Neural crest cell (in vitro differentiated cells): ENCODE results near the gene MPRIP. TPM values are rescaled to one million over a fixed set of nuclear protein-coding genes. Genes with fewer than 3 reads are reported as not detected.
"Not testable (repeated sequence)": the region's sequence is repeated elsewhere in the genome, so short reads cannot be mapped to it uniquely, and the experiment has no call there.

Source experiments
- DNase-seq: peaks from one replicate; pipeline ENCODE4 v3.0.0; 2021; ENCODE audit warnings: low read depth, mixed read lengths, low spot score
- H3K27ac Mint-ChIP-seq: one replicate; pipeline ENCODE4 v1.8.0; 2021; ENCODE audit warnings: mild to moderate bottlenecking, mixed read lengths; ENCODE audit not compliant: unreplicated experiment
- H3K27me3 Mint-ChIP-seq: 2 replicates; pipeline ENCODE4 v1.8.0; 2021; ENCODE audit warnings: low read depth, mild to moderate bottlenecking, mixed read lengths
- H3K36me3 Mint-ChIP-seq: 2 replicates; pipeline ENCODE4 v1.8.0; 2021; ENCODE audit warnings: low read depth, mild to moderate bottlenecking, mixed read lengths
- H3K4me1 Mint-ChIP-seq: 2 replicates; pipeline ENCODE4 v1.8.0; 2021; ENCODE audit warnings: mixed read lengths
- H3K4me3 Mint-ChIP-seq: one replicate; pipeline ENCODE4 v1.8.0; 2021; ENCODE audit warnings: mild to moderate bottlenecking, mixed read lengths
- H3K9me3 Mint-ChIP-seq: 2 replicates; pipeline ENCODE4 v1.8.0; 2021; ENCODE audit warnings: mixed read lengths
- total RNA-seq: library from RNA; stranded (reverse); gene quantifications from 2 replicates; pipeline ENCODE4 v1.2.1, GENCODE V29; 2021
- TF ChIP-seq, protein P1 (sequence below): fragments of 200-600 bp; sonication (generic); conservative IDR thresholded peaks from 2 replicates; pipeline ENCODE4 v1.5.0; 2021; ENCODE audit warnings: antibody characterized with exemption, mild to moderate bottlenecking

Gene MPRIP
- total RNA-seq, 1 donor from 2014 or later, result 241 TPM

GRCh38 chr17:17001076-17001777 lies 41.0 kb upstream of the MPRIP start:
- Mint-ChIP-seq H3K27ac (no peak overlapping the region), H3K9me3 (no peaks in the 10 kb centered on the region), H3K4me1 (no peaks in the 10 kb centered on the region), H3K36me3 (no peaks in the 10 kb centered on the region), H3K27me3 (no peaks in the 10 kb centered on the region), H3K4me3 (no peak overlapping the region)
- TF ChIP-seq, protein P1, sequence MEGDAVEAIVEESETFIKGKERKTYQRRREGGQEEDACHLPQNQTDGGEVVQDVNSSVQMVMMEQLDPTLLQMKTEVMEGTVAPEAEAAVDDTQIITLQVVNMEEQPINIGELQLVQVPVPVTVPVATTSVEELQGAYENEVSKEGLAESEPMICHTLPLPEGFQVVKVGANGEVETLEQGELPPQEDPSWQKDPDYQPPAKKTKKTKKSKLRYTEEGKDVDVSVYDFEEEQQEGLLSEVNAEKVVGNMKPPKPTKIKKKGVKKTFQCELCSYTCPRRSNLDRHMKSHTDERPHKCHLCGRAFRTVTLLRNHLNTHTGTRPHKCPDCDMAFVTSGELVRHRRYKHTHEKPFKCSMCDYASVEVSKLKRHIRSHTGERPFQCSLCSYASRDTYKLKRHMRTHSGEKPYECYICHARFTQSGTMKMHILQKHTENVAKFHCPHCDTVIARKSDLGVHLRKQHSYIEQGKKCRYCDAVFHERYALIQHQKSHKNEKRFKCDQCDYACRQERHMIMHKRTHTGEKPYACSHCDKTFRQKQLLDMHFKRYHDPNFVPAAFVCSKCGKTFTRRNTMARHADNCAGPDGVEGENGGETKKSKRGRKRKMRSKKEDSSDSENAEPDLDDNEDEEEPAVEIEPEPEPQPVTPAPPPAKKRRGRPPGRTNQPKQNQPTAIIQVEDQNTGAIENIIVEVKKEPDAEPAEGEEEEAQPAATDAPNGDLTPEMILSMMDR, result no peak
- DNase-seq, result no peak

DNA sequence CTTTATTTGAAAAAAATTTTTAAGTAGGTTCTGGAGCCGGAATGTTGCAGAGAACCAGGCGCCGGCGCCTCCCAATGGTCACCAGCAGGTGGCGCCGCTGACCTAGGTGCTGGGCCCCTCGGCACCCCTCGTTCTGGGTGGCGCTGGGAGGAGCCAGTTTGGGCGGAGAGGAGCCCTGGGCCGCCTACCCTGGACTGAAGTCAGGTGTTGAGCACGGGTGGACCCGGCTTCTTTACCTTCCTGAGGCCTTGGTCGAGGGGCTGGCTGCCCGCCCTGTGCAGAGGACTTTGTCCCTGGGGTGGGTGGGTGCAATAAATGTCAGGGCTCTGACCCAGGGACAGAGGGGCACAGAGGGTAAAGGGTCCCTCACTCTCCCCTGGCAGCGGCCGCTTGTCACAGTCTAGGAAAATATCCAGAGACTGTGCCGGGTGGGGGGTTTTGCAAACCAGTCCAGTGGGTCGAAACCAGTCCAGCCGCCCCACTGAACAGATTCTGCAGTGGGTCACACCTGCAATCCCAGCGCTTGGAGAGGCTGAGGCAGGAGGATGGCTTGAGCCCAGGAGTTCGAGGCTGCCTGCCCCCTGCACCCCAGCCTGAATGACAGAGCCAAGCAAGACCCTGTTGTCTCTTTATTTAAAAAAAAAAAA lies 40.3 kb upstream of the MPRIP start:
- no peaks in the 10 kb centered on the region for H3K27me3 Mint-ChIP-seq
- DNase-seq, result peak; percentile 79
- H3K4me3 Mint-ChIP-seq, result no peak overlapping the region
- no peaks in the 10 kb centered on the region for H3K36me3 Mint-ChIP-seq
- TF ChIP-seq, protein P1, result peak; percentile 99
- no peak overlapping the region for H3K27ac Mint-ChIP-seq
- H3K4me1 Mint-ChIP-seq, result no peaks in the 10 kb centered on the region
- no peaks in the 10 kb centered on the region for H3K9me3 Mint-ChIP-seq

DNA sequence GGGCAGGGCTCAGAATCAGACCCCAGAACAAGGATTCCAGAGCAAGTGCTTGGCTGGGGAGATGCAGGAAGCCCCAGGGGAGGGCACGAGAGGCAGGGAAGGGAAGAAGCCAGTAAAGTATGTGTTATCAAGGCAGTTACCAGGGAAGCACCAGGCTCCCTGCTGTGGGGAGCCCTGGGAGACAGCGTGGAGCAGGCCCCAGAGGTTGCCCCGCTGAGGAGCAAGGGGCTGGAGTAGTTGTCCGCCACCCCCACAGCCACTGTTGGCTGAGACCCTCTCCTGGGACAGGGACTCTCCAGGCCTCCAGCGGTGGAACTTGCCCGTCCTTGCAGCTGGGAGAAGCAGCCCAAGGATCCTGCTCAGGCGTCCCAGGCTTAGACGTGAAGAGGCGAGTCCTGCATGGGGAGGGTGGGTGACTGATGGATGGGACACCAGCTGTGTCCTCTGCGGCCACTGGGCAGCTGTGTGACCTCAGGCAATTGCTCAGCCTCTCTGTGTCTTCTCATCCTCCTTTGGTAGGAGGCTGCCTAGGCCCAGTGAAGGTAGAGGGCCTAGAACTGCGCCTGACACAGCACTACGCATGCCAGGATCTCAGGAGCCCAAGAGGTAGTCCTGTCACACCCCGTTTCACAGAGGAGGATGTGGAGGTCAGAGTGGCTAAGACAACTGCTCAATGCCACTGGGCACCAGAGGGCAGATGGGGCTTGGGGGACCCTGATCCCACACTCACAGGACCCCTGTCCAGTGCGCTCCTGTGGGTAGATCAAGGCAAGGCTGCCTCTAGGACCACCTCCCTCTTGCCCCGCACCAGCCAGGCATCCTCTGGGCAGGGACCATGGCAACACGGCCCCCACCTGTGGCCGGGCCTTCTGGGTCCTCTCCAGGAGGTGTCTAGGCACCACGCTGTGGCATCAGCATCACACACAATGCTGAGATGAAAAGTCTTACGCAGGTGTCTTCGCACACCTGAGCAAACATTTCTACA lies 39.2 kb upstream of the MPRIP start:
- not testable (repeated sequence) for H3K36me3 Mint-ChIP-seq, DNase-seq, H3K27ac Mint-ChIP-seq

DNA sequence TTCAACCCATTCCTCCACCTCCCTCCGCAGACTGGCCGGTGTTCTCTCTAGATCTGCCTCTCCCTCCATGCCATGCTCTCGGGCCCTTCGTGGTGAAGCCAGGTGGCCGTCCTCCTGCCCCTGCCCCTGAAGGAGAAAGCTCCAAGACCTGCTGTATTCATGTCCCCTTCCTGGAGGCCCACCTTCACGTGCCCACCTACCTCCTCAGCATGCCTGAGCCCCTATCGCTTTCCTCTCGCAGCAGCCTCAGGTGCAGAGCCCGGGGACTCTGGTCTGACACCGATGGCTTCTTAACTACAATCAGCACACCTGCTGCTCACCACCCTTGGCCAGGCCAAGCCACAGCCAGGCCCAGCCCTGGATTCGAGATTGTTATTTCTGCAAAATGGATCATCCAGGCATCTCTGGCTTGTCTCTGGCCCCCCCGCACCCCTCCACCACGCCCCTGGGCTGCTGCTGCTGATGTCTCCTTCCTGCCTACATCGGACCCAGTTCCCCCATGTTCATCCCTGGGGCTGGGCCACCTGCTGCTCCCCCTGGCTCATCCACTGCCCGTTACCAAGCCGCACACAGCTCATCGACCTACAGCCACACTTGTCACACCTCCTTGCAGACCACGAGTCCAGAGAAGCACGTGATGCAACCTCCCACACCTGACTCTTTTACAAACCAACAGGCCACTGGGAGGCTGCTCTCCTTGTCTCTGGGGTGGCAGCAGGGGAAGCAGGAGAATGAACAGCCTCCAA lies 37.8 kb upstream of the MPRIP start:
- no peak overlapping the region for H3K4me3 Mint-ChIP-seq
- H3K36me3 Mint-ChIP-seq, result no peaks in the 10 kb centered on the region
- no peaks in the 10 kb centered on the region for H3K9me3 Mint-ChIP-seq
- TF ChIP-seq, protein P1, result no peak
- no peaks in the 10 kb centered on the region for H3K4me1 Mint-ChIP-seq
- H3K27ac Mint-ChIP-seq, result no peak overlapping the region
- no peak for DNase-seq
- no peaks in the 10 kb centered on the region for H3K27me3 Mint-ChIP-seq

More for the DNA sequence above, 39.2 kb upstream of the MPRIP start:
- not testable (repeated sequence) for H3K4me1 Mint-ChIP-seq, H3K9me3 Mint-ChIP-seq, H3K27me3 Mint-ChIP-seq, H3K4me3 Mint-ChIP-seq

DNA sequence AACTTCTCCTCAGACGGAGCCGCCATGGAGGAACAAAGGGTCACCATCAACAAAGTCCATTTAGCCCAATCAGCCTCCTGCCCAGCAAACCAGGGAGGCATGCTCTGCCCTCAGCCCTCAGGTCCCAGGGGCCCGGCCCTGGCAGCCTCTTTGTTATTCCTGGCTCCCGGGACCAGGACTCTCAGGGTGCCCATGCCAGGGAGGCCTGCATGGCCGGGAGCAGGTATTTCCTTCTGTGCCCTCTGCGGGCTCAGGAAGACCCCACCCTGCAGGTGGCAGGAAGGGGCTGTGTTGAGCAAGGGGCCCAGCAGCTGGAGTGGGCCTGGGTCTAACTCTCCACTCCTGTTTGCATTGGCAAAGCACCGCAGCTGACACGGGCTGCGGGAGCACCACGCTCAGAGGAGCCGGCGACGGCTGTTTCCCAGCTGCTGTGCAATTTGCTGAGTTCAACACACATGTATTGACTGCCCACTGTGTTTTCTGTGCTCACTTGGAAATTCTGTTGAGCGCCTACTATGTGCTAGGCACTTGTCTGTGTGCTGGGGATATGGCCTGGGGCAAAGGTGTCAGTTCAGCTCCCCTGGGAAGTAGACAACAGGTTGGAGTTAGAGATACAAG lies 37.2 kb upstream of the MPRIP start:
- not testable (repeated sequence) for H3K36me3 Mint-ChIP-seq, H3K27ac Mint-ChIP-seq

DNA sequence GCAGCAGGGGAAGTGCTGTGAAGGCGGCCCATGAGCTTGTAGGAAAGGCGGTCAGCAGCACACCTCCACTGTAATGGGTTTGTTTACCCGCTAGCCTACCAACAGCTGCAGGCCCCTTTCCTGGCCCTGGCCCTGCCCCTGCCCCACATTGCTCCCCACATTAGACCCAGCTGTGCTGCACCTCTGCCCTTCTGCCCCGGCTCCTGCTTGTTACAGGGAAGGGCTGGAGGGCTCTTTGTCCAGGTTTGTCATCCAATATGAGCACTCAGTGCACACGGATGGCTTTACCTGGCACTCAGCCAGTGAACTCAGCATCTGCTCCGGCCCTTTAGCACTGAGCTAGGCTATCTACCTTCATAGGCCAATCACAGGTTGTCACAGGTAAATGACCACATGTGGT lies 34.4 kb upstream of the MPRIP start:
- not testable (repeated sequence) for H3K4me1 Mint-ChIP-seq

More for the DNA sequence above, 37.2 kb upstream of the MPRIP start:
- H3K4me1 Mint-ChIP-seq, H3K4me3 Mint-ChIP-seq, H3K9me3 Mint-ChIP-seq, DNase-seq, H3K27me3 Mint-ChIP-seq: not testable (repeated sequence)

DNA sequence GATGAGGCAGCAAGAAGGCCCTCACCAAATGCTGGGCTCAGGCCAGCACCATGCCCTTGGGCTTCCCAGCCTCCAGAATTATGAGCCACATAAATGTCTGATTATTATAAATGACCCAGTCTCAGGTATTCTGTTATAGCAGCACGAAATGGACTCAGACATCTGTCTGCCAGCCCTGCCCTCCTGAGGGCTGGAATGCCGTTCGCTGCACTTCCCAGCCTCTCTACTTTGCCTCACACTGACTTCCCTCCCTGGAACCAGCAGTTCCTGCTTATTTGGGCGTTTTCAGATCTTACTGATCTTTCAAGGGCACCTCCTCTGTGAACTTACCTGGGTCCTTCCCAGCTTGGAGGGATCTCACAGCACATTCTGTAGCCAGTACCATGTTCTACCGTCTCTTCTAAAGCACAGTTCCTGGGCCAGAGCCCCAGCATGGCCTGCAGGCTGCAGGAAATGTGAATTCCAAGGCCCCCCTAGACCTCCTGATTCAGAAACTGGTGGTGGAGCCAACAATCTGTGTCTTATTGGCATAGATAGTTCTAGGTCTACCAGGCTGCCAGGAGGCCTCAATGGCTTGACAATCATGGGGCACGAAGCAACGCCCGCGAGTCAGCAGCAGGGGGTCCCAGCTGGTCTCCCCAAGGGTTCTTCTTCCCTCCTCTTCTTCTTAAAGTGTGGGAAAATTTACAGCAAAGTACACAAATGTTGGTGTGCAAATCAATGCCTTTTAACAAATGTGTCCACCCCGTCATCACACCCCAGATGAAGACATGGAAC lies 33.4 kb upstream of the MPRIP start:
- H3K4me1 Mint-ChIP-seq, H3K36me3 Mint-ChIP-seq, H3K4me3 Mint-ChIP-seq, H3K27ac Mint-ChIP-seq, H3K27me3 Mint-ChIP-seq, DNase-seq, H3K9me3 Mint-ChIP-seq: not testable (repeated sequence)

More for the DNA sequence above, 34.4 kb upstream of the MPRIP start:
- not testable (repeated sequence) for H3K4me3 Mint-ChIP-seq, H3K36me3 Mint-ChIP-seq, H3K27me3 Mint-ChIP-seq, DNase-seq, H3K9me3 Mint-ChIP-seq
- peak overlapping the region; percentile 84 for H3K27ac Mint-ChIP-seq

DNA sequence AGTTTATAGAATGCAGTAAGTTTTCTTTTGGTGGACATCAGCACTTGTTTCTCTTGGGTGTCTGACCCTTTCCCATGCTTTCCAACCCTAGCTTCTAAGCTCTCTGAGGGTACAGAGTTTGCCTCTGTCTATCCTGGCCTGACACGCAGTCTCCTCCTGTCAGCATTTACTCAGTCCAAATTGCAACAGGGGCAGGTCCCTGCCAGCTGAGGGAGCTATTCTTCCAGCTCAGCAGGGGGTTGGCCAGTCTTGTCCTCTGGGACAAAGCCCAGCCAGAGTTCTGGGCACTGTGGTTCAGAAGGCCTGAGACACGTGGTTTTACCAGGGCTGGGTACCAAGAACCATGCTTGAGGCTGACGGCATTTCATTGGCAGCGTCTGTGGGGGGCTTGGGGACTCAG lies 32.3 kb upstream of the MPRIP start:
- not testable (repeated sequence) for H3K9me3 Mint-ChIP-seq

More for the DNA sequence above, 32.3 kb upstream of the MPRIP start:
- not testable (repeated sequence) for H3K27me3 Mint-ChIP-seq, H3K4me1 Mint-ChIP-seq, DNase-seq, H3K27ac Mint-ChIP-seq, H3K4me3 Mint-ChIP-seq, H3K36me3 Mint-ChIP-seq
